ENCODE measurements around the gene IMMT. TPM values are rescaled to one million over a fixed set of nuclear protein-coding genes. Genes with fewer than 3 reads are reported as not detected.

IMMT gene
- total RNA-seq, 1 experiment from 2014 or later, result 112 TPM

- H2BK120ac ChIP-seq (ENCODE audit: low read depth, low read length, poor library complexity, severe bottlenecking), result no peak overlapping the region
- H2BK20ac ChIP-seq (ENCODE audit: low read depth, low read length, poor library complexity, severe bottlenecking), result no peak overlapping the region
- no peak overlapping the region for H2BK12ac ChIP-seq (ENCODE audit: insufficient read length, low read depth, low read length)
- H3K9me3 ChIP-seq (ENCODE audit: control insufficient read depth, low read depth, low read length), result no peaks in the 10 kb centered on the region
- no peak overlapping the region for H3K9ac ChIP-seq (ENCODE audit: extremely low read depth, insufficient read length, low read length)
- no peak overlapping the region for H3K23ac ChIP-seq (ENCODE audit: insufficient read length, low read depth, low read length)
- no peak overlapping the region for H2AFZ ChIP-seq (ENCODE audit: low read length)
- H3K79me1 ChIP-seq (ENCODE audit: insufficient read depth, low read depth, low read length, poor library complexity, severe bottlenecking), result no peaks in the 10 kb centered on the region
- WGBS (ENCODE audit: extremely low coverage, insufficient read length, low lambda C conversion rate), result no CpG with 5 or more reads among the region's 9 CpGs
- no peak overlapping the region for H3K56ac ChIP-seq (ENCODE audit: insufficient read length, low read depth, low read length)
- H3K4ac ChIP-seq (ENCODE audit: low read depth, low read length), result no peak overlapping the region
- Mint-ChIP-seq H3K4me3 (no peak overlapping the region), H3K36me3 (ENCODE audit: insufficient read depth in 1 of 3, low read depth in 3 of 3) (no peaks in the 10 kb centered on the region), H3K9me3 (no peaks in the 10 kb centered on the region), H3K27ac (no peak overlapping the region; a peak in 1 of 7 replicates), H3K27me3 (ENCODE audit: low read depth) (no peaks in the 10 kb centered on the region; the same call in 1 of the 2 replicates), H3K4me1 (peaks cover 5 to 16% of the 10 kb centered on the region in 2 experiments)
- H2BK15ac ChIP-seq (ENCODE audit: low read depth, low read length), result no peak overlapping the region
- H4K5ac ChIP-seq (ENCODE audit: insufficient read length, low read depth, low read length), result no peak overlapping the region
- H4K20me1 ChIP-seq (ENCODE audit: control insufficient read depth, insufficient read depth, insufficient read length), result peaks cover 2% of the 10 kb centered on the region
- no peak overlapping the region for H2BK5ac ChIP-seq (ENCODE audit: insufficient read length, low read length)
- H3K27ac ChIP-seq (ENCODE audit: insufficient read length, low read depth, low read length), result no peak overlapping the region
- H3K27me3 ChIP-seq (ENCODE audit: insufficient read depth, low read length), result no peaks in the 10 kb centered on the region
- H3K23me2 ChIP-seq (ENCODE audit: insufficient read length, low read depth, low read length, poor library complexity, severe bottlenecking), result no peaks in the 10 kb centered on the region
- no peaks in the 10 kb centered on the region for H3K4me1 ChIP-seq (ENCODE audit: insufficient read depth, low read length)
- H3T11ph ChIP-seq (ENCODE audit: low read length), result no peak overlapping the region
- TF ChIP-seq CTCF (conservative IDR thresholded peaks at IDR 0.05), result no peak
- H3K4me2 ChIP-seq (ENCODE audit: insufficient read depth, insufficient read length, low read length), result no peak overlapping the region
- no peak overlapping the region for H2AK5ac ChIP-seq (ENCODE audit: insufficient read length, low read length)
- H4K91ac ChIP-seq (ENCODE audit: insufficient read length, low read depth, low read length), result no peak overlapping the region
- no peaks in the 10 kb centered on the region for H3K79me2 ChIP-seq (ENCODE audit: insufficient read depth, low read length)
- no peak overlapping the region for H3K18ac ChIP-seq (ENCODE audit: insufficient read length, low read depth, low read length)
- no peak overlapping the region for H4K8ac ChIP-seq (replicated peaks; ENCODE audit: insufficient read length, low read depth, low read length)
- DNase-seq, result no peak
- H3K14ac ChIP-seq (ENCODE audit: insufficient read depth, low read length), result no peak overlapping the region; the same call in 1 of the 2 replicates
These were observed 31.6 kb upstream of the IMMT start for GRCh38 chr2:86226636-86227520.

All from H9 (cell line).